ENCODE measurements around the gene TBATA. TPM values are rescaled to one million over a fixed set of nuclear protein-coding genes. Genes with fewer than 3 reads are reported as not detected.

The TBATA gene
- polyA plus RNA-seq, 1 donor (not counting 4 experiments of a cell fraction or from before 2014, with no cell fraction given): not detected

- no peak overlapping the region for H3K4me2 ChIP-seq (ENCODE audit: control insufficient read depth, extremely low read depth, insufficient read depth, low read depth, low read length)
- H4K20me1 ChIP-seq (ENCODE audit: control insufficient read depth, extremely low read depth, insufficient read depth, low read length): no peaks in the 10 kb centered on the region
- FAIRE-seq (no peak), DNase-seq (ENCODE audit: low read depth, low spot score) (no peak)
- TF ChIP-seq EZH2 (IDR thresholded peaks at IDR 0.05; ENCODE audit: low read length): no peak
- no peak for TF ChIP-seq CTCF (optimal IDR thresholded peaks at IDR 0.05 in 1 of 3, IDR thresholded peaks at IDR 0.05 in 1 of 3, conservative IDR thresholded peaks at IDR 0.05 in 1 of 3; ENCODE audit: extremely low read depth in 1 of 3, insufficient read depth in 2 of 3, low read length in 3 of 3)
- no peaks in the 10 kb centered on the region for H3K79me2 ChIP-seq (ENCODE audit: control insufficient read depth, insufficient read depth, low read length)
- no peak overlapping the region for H3K9ac ChIP-seq (ENCODE audit: control insufficient read depth, extremely low read depth, insufficient read depth, low read length)
- H3K9me1 ChIP-seq (ENCODE audit: control insufficient read depth, extremely low read depth, insufficient read depth, low read length): no peaks in the 10 kb centered on the region
- no peak overlapping the region for H3K27ac ChIP-seq (ENCODE audit: control insufficient read depth, insufficient read depth, low read length)
- H2AFZ ChIP-seq (ENCODE audit: control insufficient read depth, low read length): no peak overlapping the region
- no peaks in the 10 kb centered on the region for H3K4me1 ChIP-seq (ENCODE audit: control insufficient read depth, extremely low read depth, insufficient read depth, low read length)
- no peak overlapping the region for H3K4me3 ChIP-seq (ENCODE audit: control insufficient read depth in 2 of 3, extremely low read depth in 1 of 3, insufficient read depth in 2 of 3, low read depth in 1 of 3, low read length in 3 of 3)
- dilution Hi-C loops (cut with MboI; ENCODE audit: extremely low pct_ligation_motif_present, low sequenced_read_pairs): no loop called here
- H3K9me3 ChIP-seq (ENCODE audit: control insufficient read depth, low read depth, low read length): no peaks in the 10 kb centered on the region
- H3K27me3 ChIP-seq (ENCODE audit: control insufficient read depth, extremely low read depth, insufficient read depth, low read length): peaks cover 11% of the 10 kb centered on the region
- H3K36me3 ChIP-seq (ENCODE audit: control insufficient read depth in 2 of 2, extremely low read depth in 1 of 2, insufficient read depth in 2 of 2, low read length in 2 of 2): no peaks in the 10 kb centered on the region
These were observed 4.4 kb downstream of the TBATA start for GRCh38 chr10:70780772-70781171.

- FAIRE-seq (no peak), DNase-seq (ENCODE audit: low read depth, low spot score) (no peak)
- Histone ChIP-seq H3K4me3 (ENCODE audit: control insufficient read depth in 2 of 3, extremely low read depth in 1 of 3, insufficient read depth in 2 of 3, low read depth in 1 of 3, low read length in 3 of 3) (no peak overlapping the region), H3K9me1 (ENCODE audit: control insufficient read depth, extremely low read depth, insufficient read depth, low read length) (no peaks in the 10 kb centered on the region), H3K4me1 (ENCODE audit: control insufficient read depth, extremely low read depth, insufficient read depth, low read length) (no peaks in the 10 kb centered on the region), H2AFZ (ENCODE audit: control insufficient read depth, low read length) (no peak overlapping the region), H3K79me2 (ENCODE audit: control insufficient read depth, insufficient read depth, low read length) (no peaks in the 10 kb centered on the region), H3K36me3 (ENCODE audit: control insufficient read depth in 2 of 2, extremely low read depth in 1 of 2, insufficient read depth in 2 of 2, low read length in 2 of 2) (no peaks in the 10 kb centered on the region), H3K27ac (ENCODE audit: control insufficient read depth, insufficient read depth, low read length) (no peak overlapping the region), H3K9me3 (ENCODE audit: control insufficient read depth, low read depth, low read length) (no peaks in the 10 kb centered on the region), H3K4me2 (ENCODE audit: control insufficient read depth, extremely low read depth, insufficient read depth, low read depth, low read length) (no peak overlapping the region), H3K9ac (ENCODE audit: control insufficient read depth, extremely low read depth, insufficient read depth, low read length) (no peak overlapping the region), H3K27me3 (ENCODE audit: control insufficient read depth, extremely low read depth, insufficient read depth, low read length) (peaks cover 10% of the 10 kb centered on the region), H4K20me1 (ENCODE audit: control insufficient read depth, extremely low read depth, insufficient read depth, low read length) (no peaks in the 10 kb centered on the region)
- TF ChIP-seq CTCF (optimal IDR thresholded peaks at IDR 0.05 in 1 of 3, IDR thresholded peaks at IDR 0.05 in 1 of 3, conservative IDR thresholded peaks at IDR 0.05 in 1 of 3; ENCODE audit: extremely low read depth in 1 of 3, insufficient read depth in 2 of 3, low read length in 3 of 3): no peak
- dilution Hi-C loops (cut with MboI; ENCODE audit: extremely low pct_ligation_motif_present, low sequenced_read_pairs): no loop called here
These were observed 4.8 kb downstream of the TBATA start for GRCh38 chr10:70780370-70780760.
